HL-60/S4 (cell line): ENCODE data around the gene SLC52A3.
"Not testable (repeated sequence)": the region's sequence is repeated elsewhere in the genome, so short reads cannot be mapped to it uniquely, and the experiment has no call there.

Experiments used
- in situ Hi-C: fragments of 300-500 bp; cut with MboI; formaldehyde crosslinking; loops from 2 replicates; pipeline ENCODE4 v1.14.3; 2022; ENCODE audit warnings: low sequenced_read_pairs

SLC52A3 gene

DNA sequence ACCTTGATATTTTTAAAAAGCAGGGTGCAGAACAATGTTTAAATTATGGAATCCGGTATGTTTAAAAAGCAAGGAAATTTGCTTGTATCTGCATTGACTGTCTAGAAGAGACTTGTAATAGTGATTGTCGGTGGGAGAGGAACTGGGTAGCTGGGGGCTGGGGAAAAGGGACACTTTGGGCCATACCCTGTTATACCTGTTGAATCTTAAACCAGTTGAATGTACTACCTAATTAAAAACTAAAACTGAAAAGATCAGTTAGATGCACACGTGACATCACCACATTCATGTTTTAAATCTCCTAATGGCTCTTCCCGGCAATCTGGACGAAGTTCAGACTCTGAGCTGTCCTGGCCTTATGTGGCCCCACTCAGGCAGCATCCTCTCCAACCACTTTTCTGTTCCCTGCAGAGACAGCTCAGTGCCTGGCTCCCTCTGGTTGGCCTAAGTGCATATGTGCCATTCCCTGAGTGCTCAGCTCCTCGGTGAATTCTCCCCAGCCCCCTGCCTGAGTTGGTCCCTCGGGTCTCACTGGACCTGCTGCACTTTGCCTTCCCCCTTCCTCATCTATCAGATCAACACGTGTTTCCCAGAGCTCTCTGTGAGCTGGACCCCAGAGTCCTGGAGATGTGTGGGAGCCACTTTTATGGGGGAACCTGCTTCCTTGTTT, 36.3 kb downstream of the SLC52A3 start:
- in situ Hi-C loops: loop anchor here (10.0 kb wide), 1 partner anchor 377 kb away; no protein-coding TSS in a partner anchor

DNA sequence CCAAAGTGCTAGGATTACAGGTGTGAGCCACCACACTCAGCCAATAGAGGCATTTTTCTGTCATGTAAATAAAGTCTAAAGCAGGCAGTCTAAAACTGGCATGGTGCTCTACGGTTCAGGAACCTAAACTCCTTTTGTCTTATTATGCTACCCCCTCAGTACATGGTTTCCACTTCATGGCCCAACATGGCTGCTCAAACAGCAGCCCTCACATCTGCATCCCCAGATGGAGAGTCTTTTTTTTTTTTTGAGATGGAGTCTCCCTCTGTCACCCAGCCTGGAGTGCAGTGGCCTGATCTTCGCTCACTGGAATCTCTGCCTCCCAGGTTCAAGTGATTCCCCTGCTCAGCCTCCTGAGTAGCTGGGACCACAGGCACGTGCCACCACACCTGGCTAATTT, 38.3 kb downstream of the SLC52A3 start:
- in situ Hi-C loops: loop anchor here (10.0 kb wide), 1 partner anchor 375 kb away; no protein-coding TSS in a partner anchor

DNA sequence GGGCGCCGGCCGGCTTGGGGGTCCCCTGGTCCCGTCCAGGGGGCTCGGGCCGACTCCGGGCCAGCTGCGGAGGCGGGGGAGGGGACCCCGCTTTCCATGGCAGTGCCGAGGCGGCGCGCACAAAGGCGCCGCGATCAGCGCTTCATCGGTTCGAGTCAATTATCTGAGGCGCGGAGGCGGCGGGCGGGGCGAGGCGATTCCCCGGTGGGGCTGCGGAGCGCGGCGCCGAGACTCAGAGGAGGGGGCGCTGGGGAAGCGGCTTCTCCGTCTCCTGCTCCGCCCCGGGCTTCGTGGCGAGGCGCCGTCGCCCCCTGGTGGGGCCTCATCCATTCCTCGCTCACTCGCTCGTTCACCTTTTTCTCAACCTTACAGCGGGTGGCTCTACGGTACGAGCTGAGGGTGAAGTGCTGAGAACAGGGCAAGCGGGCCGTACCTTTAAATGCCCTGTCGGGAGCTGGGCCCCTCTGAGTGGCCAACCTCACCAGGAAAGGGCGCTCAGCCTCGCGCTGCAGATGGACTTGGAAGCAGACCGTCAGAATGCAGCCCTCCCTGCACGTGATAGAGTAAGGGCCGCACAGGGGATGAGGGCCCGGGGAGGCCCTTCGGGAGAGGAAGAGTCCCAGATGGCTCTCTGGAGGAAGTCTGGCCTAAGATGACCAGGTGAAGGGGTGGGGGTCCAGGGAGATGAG, 39.9 kb downstream of the SLC52A3 start:
- in situ Hi-C loops: no loop called here

- in situ Hi-C loops: no loop called here
These were observed 42.1 kb downstream of the SLC52A3 start for GRCh38 chr20:726160-726559.

DNA sequence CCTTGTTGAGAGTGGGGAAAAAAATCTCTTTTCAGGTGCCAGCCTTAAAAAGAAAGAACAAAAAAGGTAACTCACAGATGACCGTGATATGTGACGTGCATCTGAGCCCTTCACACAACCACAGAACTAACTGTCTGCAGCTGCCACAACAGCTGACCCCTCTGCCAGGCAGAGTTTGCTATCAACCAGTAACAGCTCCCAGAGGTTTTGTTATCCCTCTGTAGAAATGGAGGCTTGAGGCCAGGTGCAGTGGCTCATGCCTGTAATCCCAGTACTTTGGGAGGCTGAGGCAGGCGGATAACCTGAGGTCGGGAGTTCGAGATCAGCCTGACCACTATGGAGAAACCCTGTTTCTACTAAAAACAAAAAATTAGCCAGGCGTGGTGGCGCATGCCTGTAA, 42.8 kb downstream of the SLC52A3 start:
- in situ Hi-C loops: no loop called here

DNA sequence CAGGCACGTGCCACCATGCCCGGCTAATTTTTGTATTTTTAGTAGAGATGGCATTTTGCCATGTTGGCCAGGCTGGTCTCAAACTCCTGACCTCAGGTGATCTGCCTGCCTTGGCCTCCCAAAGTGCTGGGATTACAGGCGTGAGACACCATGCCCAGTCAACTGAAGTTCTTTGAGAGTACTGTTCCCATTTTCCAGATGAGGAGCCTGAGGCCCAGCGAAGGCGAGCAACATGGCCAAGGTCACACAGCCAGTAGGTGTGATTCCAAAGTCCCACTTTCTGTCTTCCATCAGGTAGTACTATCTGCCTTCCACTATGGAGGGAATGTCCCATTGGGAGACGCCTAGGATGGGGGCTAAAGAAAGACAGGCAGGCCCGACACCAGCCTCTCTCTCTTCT, 43.5 kb downstream of the SLC52A3 start:
- in situ Hi-C loops: not testable (repeated sequence)

GRCh38 chr20:723756-724155, 44.5 kb downstream of the SLC52A3 start:
- in situ Hi-C loops: no loop called here

- in situ Hi-C loops: no loop called here
These were observed 45.3 kb downstream of the SLC52A3 start for GRCh38 chr20:722822-723644.

DNA sequence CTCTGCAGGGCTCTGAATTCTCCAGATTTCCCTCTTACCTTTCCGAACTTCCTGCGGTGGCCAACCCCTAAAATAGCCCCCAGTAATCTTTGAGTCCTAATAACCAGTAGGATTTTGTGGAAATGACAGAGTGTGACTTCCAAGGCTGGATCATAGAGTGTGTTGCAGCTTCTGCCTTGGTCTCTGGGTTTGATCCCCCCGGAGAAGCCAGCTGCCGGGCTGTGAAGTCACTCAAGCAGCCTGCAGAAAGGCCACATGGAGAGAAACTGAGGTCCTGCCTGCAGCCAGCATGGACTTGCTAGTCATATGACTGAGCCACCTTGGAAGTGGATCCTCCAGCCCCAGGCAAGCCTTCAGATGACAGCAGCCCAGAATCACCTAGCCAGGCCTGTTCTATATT, 46.4 kb downstream of the SLC52A3 start:
- in situ Hi-C loops: no loop called here

GRCh38 chr20:719816-720215, 48.5 kb downstream of the SLC52A3 start:
- in situ Hi-C loops: no loop called here

DNA sequence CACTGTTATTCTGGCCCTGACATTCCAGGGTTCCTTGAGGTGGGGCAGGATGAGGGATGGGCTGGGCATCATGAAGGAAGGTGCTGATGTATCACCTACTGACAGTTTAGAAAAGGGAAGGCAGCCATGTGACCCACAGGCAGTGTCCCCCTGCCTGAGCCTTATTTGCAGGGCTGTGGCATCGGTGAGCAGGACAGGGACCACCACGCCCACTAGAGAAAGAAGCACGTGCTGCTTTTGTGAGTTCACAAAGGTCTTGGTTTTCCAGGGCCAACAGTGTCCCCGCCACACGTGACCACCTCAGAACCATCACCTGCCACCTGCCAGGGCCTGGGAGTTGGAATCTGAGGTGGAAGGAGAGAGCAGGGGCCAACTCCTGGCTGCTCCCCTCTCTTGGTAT, 49.2 kb downstream of the SLC52A3 start:
- in situ Hi-C loops: no loop called here

- in situ Hi-C loops: no loop called here
These were observed 50.5 kb downstream of the SLC52A3 start for GRCh38 chr20:717832-718231.

- in situ Hi-C loops: no loop called here
These were observed 51.0 kb downstream of the SLC52A3 start for GRCh38 chr20:717271-717670.

DNA sequence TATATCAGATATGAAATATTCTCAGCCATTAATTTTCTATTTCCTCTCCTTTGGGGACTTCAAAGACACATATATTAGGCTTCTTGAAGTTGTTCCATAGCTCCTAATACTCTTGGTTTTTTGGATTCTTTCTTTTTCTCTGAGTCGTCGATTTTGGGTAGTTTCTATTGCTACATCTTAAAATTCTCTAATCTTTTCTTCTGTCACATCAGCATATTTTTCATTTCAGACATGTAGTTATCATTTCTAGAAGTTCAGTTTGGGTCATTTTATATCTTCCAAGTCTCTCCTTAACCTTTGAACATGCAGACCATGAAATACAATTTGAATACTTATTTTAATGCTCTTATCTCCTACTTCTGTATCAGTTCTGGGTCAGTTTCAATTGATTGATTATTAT, 53.8 kb downstream of the SLC52A3 start:
- in situ Hi-C loops: no loop called here

- in situ Hi-C loops: no loop called here
These were observed 56.7 kb downstream of the SLC52A3 start for GRCh38 chr20:711576-711975.

- in situ Hi-C loops: no loop called here
These were observed 57.4 kb downstream of the SLC52A3 start for GRCh38 chr20:710780-711450.
